ENCODE results near the gene IFITM1. TPM values are rescaled to one million over a fixed set of nuclear protein-coding genes. Genes with fewer than 3 reads are reported as not detected.

IFITM1 gene
- total RNA-seq, 1 experiment from 2014 or later = 4.8 TPM

GRCh38 chr11:303363-303762 is 10.5 kb upstream of the IFITM1 start:
- no TSS peak for BruUV-seq (replicated peaks)
- no peak for DNase-seq (ENCODE audit: unreplicated experiment)
- peaks cover 13% of the 10 kb centered on the region for H3K4me1 Mint-ChIP-seq (ENCODE audit: insufficient read depth, unreplicated experiment)
- intact Hi-C loops (cut with micrococcal nuclease) = no loop called here
- H3K36me3 Mint-ChIP-seq (ENCODE audit: insufficient read depth, unreplicated experiment) = no peaks in the 10 kb centered on the region
- no peak for TF ChIP-seq CTCF (IDR thresholded peaks at IDR 0.05; ENCODE audit: unreplicated experiment)
- H3K27me3 Mint-ChIP-seq (ENCODE audit: insufficient read depth, unreplicated experiment) = no peaks in the 10 kb centered on the region
- no peaks in the 10 kb centered on the region for H3K9me3 Mint-ChIP-seq (ENCODE audit: unreplicated experiment)
- no peak overlapping the region for H3K4me3 Mint-ChIP-seq (ENCODE audit: unreplicated experiment)
- POLR2A ChIA-PET = interaction anchor here (1.8 kb wide), 1 partner anchor 52 kb away, joined by 3 read pairs; no protein-coding TSS in a partner anchor
- no peak overlapping the region for H3K27ac Mint-ChIP-seq (ENCODE audit: low read depth, unreplicated experiment)
- CTCF ChIA-PET = interaction anchor here (0.5 to 5.0 kb wide), 3 partner anchors 13 to 59 kb away, joined by 3 to 68 read pairs (median 3); no protein-coding TSS in a partner anchor

GRCh38 chr11:304061-304506 is 9.8 kb upstream of the IFITM1 start:
- Mint-ChIP-seq H3K9me3 (ENCODE audit: unreplicated experiment) (no peaks in the 10 kb centered on the region), H3K4me3 (ENCODE audit: unreplicated experiment) (no peak overlapping the region), H3K27ac (ENCODE audit: low read depth, unreplicated experiment) (no peak overlapping the region), H3K27me3 (ENCODE audit: insufficient read depth, unreplicated experiment) (no peaks in the 10 kb centered on the region), H3K36me3 (ENCODE audit: insufficient read depth, unreplicated experiment) (no peaks in the 10 kb centered on the region), H3K4me1 (ENCODE audit: insufficient read depth, unreplicated experiment) (peaks cover 13% of the 10 kb centered on the region)
- TF ChIP-seq CTCF (IDR thresholded peaks at IDR 0.05; ENCODE audit: unreplicated experiment) = no peak
- no peak for DNase-seq (ENCODE audit: unreplicated experiment)
- intact Hi-C loops (cut with micrococcal nuclease) = loop anchor here (2.0 kb wide), 1 partner anchor 145 kb away; no protein-coding TSS in a partner anchor
- ChIA-PET POLR2A (interaction anchor here (1.3 to 1.8 kb wide), 2 partner anchors 51 to 90 kb away, joined by 3 to 4 read pairs; partner anchors contain the start of gene PKP3), CTCF (interaction anchor here (0.6 to 5.0 kb wide), 4 partner anchors 13 to 58 kb away, joined by 3 to 68 read pairs (median 7); no protein-coding TSS in a partner anchor)
- no TSS peak for BruUV-seq (replicated peaks)

GRCh38 chr11:304915-305843 is 8.7 kb upstream of the IFITM1 start:
- H3K9me3 Mint-ChIP-seq (ENCODE audit: unreplicated experiment) = no peaks in the 10 kb centered on the region
- no peak overlapping the region for H3K4me3 Mint-ChIP-seq (ENCODE audit: unreplicated experiment)
- peaks cover 20% of the 10 kb centered on the region for H3K4me1 Mint-ChIP-seq (ENCODE audit: insufficient read depth, unreplicated experiment)
- H3K27me3 Mint-ChIP-seq (ENCODE audit: insufficient read depth, unreplicated experiment) = no peaks in the 10 kb centered on the region
- TF ChIP-seq CTCF (IDR thresholded peaks at IDR 0.05; ENCODE audit: unreplicated experiment) = peak; percentile 58
- H3K27ac Mint-ChIP-seq (ENCODE audit: low read depth, unreplicated experiment) = no peak overlapping the region
- no peaks in the 10 kb centered on the region for H3K36me3 Mint-ChIP-seq (ENCODE audit: insufficient read depth, unreplicated experiment)
- peak; percentile 74 for DNase-seq (ENCODE audit: unreplicated experiment)
- POLR2A ChIA-PET = interaction anchor here (0.6 to 1.8 kb wide), 5 partner anchors 19 to 472 kb away, joined by 3 to 5 read pairs (median 4); partner anchors contain the start of genes GATD1 and PKP3
- CTCF ChIA-PET = interaction anchor here (0.6 to 5.0 kb wide), 11 partner anchors 11 to 151 kb away, joined by 3 to 68 read pairs (median 6); partner anchors contain the start of gene PTDSS2
- intact Hi-C loops (cut with micrococcal nuclease) = loop anchor here (2.0 to 5.0 kb wide), 2 partner anchors 53 to 144 kb away; no protein-coding TSS in a partner anchor
- BruUV-seq (replicated peaks) = no TSS peak

GRCh38 chr11:305844-306211 is 8.0 kb upstream of the IFITM1 start:
- POLR2A ChIA-PET = interaction anchor here (0.6 to 1.3 kb wide), 4 partner anchors 19 to 471 kb away, joined by 3 to 5 read pairs (median 4); partner anchors contain the start of genes GATD1 and PKP3
- CTCF ChIA-PET = interaction anchor here (0.6 to 5.0 kb wide), 14 partner anchors 10 to 143 kb away, joined by 3 to 68 read pairs (median 5); partner anchors contain the start of gene PTDSS2
- intact Hi-C loops (cut with micrococcal nuclease) = loop anchor here (2.0 to 5.0 kb wide), 2 partner anchors 54 to 143 kb away; no protein-coding TSS in a partner anchor
- Mint-ChIP-seq H3K27me3 (ENCODE audit: insufficient read depth, unreplicated experiment) (no peaks in the 10 kb centered on the region), H3K9me3 (ENCODE audit: unreplicated experiment) (no peaks in the 10 kb centered on the region), H3K4me1 (ENCODE audit: insufficient read depth, unreplicated experiment) (peaks cover 20% of the 10 kb centered on the region), H3K36me3 (ENCODE audit: insufficient read depth, unreplicated experiment) (no peaks in the 10 kb centered on the region), H3K27ac (ENCODE audit: low read depth, unreplicated experiment) (no peak overlapping the region), H3K4me3 (ENCODE audit: unreplicated experiment) (no peak overlapping the region)
- BruUV-seq (replicated peaks) = no TSS peak
- TF ChIP-seq CTCF (IDR thresholded peaks at IDR 0.05; ENCODE audit: unreplicated experiment) = no peak
- DNase-seq (ENCODE audit: unreplicated experiment) = no peak
